HG03139 (cell line): Measurements from ENCODE around the gene ZNF574.

Experiments used
- ATAC-seq: cut with Tn5 transposase; IDR thresholded peaks from one replicate; pipeline ENCODE4 v1.9.1; 2021; ENCODE audit not compliant: unreplicated experiment

Gene ZNF574

DNA sequence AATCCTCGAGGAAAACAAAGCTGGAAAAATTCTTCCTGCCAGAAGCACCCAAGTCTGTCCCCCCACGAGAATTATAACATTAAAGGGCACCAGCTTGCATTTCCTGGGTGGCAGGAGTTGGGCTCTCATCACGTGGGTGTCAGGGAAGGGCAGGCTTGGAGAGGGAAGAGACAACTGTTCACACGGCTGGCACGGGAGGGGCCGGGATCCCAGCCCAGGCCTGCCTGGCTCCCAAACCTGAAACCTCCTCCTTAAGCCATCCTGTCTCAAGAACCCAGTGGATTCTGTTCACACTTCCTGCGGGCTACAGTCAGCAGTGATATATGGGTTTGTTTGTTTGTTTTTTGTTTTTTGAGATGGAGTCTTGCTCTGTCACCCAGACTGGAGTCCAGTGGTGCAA, 18.1 kb upstream of the ZNF574 start:
- no peak for ATAC-seq

DNA sequence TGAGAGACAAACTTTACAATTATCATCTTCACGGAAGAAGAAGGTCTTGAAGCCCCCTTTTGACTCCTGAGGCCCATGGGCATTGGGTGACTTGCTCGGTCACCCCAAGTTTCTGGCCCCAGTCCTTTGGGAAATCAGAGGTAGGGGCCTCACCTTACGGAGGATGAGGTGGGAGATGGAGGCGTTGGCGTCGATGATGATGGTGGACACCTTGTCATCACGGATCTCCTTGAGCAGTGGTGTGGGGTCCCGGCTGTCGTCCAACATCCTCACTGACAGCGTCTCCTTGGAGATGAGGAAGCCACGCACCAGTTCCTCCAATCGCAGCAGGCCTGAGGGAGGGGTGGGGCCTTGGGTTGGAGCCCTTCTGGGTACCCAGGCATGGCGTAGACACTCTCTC, 16.8 kb upstream of the ZNF574 start:
- ATAC-seq, result no peak

DNA sequence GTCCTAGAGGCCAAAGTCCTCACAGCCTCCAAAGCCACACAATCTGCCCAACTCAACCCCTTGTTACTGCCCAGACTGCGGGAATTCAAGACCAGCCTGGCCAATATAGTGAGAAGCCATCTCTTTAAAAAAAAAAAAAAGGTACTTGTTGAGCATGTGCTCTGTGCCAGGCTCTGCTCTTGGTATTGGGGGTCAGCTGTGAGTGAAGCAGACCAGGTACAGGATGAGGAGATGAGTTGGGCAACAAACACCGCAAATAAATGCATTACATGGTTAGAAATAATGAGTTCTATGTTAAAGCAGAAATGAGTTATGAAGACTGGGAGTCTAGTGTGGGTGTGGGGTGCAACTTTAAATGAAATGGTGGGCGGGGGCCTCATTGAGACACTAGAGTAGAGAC, 15.8 kb upstream of the ZNF574 start:
- no peak for ATAC-seq

DNA sequence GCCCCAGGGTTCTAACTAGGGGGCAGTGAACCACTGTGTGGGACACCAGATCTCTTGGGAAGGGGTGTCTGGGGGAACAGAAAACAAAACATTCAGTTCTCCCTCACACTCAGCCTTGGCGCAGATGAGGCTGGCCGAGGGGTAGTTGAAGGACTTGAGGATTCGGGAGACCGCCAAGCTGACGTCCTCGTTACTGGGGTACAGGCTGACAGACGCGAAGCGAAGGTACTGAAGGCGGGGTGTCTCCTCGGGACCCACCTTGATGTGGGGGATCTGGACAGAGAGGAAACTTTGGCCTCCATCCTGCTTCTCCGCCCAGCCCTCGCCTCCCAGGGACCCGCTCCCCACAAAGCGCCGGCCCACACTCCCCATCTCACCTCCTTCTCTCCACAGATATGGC, 13.6 kb upstream of the ZNF574 start:
- ATAC-seq, result no peak

DNA sequence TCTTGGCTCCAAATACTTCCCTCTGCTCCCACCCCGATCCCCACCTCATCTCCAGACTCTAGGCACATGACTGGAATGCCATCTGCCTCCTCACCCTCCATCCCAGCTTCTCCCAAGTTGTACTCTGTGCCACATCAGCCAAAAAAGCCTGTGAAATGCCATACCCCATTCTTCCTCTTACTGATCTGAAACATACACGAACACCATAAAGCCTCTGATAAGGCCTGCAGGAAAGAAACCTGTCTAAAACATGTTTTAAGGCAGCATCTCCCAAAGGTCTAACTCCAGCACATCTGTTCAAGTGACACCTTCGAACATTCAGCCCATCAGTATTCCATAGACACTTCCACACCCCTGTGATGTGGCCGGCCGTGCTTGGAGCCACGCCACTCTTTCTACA, 11.5 kb upstream of the ZNF574 start:
- ATAC-seq, result no peak

DNA sequence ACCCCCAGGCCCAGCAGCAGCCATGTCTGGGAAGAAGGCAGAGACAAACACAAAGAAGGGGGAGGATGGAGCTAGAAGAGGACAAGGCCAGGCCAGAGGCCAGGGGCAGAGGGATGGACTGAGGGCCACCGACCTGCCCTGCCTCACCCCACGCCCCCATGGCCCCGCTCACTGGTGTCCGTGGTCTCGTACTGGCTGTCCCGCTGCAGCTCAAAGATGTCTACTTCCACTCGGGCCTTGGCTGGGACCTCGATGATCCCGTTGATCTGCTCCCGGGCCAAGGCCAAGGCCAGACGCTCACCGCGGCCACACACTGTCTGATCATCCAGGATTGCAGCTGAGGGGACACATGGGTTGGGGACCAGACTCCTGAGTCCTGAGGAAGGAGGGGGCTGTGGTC, 10.9 kb upstream of the ZNF574 start:
- ATAC-seq, result no peak

DNA sequence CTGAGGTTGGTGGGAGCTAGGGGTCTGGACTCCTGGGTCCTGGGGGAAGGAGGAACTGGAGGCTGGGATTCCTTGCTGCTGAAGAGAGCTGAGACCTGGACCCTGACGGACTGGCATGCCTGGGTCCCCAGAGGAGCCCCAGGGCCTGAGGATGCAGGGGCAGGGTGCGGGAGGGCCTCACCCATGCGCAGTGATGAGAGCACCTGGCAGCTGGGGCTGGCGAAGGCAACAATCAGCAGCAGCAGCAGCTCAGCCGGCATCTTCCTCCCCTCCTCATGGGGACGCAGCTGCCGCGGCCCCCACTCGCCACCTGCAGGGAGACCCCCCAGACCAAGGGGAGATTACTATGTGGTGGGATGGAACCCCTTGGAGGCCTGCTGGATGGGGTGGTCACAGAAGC, 10.5 kb upstream of the ZNF574 start:
- no peak for ATAC-seq

DNA sequence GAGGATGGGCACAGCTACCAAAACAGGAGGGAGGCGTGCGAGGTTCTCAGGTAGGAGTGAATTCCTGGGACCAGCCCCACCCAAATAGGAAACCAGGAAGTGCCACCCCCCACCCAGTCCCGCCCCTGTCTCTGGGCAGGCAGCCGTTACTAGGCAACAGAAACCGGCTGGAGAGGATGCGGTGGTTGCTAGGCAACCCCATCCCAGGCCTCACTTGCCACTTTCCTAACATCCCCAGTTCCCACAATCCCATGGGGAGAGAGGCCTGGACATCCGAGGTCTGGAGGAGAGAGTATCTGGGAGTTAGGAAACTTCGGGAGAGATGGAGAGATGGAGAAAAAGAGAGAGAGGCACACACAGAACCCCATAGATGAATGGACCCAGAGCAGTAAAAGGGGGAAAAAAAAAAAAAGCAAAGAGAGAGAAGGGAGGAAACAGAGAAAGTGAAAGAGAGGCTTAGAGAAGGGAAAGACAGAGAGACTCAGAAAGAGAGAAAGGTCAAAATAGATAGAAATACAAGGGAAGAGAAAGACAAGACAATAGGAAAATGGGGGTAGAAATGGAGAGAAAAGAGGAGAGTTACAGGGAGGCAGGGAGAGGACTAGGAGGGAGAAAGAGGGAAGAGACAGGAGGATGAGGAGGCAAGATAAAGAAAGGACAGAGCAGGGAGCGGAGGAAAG, 9.8 kb upstream of the ZNF574 start:
- ATAC-seq, result no peak

DNA sequence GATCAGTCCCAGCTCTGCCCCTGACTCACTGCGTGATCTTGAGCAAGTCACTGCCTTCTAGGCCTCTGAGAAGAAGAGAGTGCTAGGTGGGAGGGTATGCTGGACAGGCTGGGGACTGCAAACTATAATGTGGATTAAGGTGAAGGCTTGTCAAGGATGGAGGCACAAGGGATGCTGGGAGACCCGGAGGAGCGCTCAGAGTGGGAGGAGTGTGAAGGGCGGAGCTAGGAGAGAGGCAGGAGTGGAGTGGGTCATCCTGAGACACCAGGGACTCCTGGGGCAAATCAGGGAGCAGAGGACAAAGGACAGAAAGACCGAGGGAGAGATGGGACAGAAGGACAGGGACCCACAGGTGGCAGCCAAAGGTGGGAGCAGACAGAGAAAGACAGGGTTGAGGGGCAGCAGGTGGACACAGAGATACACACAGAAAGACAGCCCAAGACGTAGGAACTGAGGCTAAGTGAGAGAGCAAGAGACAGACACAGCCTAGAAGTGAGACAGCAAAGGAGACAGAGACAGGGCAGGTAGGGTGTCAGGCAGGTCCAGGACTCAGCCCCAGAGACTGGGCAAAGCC, 8.6 kb upstream of the ZNF574 start:
- no peak for ATAC-seq

DNA sequence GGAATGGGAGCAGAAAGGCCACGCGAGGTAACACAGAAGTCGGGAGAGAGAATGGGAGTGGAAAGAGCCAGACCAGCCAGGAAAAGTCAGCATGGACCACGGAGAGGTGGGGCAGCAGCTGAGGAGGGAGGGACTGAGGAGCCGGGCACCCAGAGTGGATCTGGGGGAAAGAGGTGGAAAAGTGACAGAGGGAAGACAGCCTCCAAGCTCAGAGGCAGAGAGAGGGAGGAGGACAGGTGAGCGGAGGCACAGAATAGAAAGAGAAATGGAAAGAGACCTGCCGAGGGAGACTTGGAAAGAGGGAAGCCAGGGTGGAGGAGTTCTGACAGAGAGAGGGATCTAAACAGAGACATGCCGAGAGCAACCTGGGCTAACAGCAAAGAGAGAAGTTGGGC, 7.6 kb upstream of the ZNF574 start:
- ATAC-seq, result no peak

DNA sequence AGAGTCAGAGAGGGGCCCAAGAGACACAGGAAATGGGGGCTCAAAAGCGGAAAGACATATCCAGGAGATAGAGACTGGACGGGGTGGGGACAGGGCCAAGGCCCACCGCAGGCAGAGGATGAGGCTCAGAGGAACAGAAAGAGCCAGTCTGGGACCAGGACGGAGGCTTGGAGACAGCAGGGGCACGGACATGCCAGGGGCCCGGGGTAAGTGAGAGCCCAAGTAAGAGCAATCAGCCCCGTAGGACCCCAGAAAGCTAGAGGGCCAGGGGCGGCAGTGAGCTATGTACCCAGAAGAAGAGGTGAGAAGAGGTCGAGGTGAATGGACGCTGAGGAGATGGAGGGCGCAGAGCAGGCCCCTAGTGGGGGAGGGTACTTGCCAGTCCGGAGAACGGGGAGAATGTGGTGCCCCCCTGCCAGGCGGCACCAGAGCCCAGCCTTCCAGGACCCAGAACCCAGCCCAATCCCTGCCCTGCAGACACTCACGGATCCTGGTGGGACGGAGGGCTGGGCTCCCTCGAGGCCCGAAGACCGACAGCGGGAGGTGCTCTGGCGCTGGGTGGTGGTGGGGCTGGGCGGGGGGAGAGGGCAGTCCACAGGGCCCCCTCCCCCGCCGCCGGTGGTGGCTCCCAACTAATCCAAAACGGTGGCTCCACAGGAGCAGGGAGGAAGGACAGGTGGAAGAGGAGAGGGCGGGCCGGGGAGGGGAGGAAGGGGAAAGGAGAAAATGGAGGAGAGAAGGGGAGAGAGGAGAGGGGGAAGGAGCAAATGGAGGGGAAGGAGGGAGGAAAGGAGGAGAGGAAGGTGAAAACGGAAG, 7.0 kb upstream of the ZNF574 start:
- ATAC-seq, result no peak

DNA sequence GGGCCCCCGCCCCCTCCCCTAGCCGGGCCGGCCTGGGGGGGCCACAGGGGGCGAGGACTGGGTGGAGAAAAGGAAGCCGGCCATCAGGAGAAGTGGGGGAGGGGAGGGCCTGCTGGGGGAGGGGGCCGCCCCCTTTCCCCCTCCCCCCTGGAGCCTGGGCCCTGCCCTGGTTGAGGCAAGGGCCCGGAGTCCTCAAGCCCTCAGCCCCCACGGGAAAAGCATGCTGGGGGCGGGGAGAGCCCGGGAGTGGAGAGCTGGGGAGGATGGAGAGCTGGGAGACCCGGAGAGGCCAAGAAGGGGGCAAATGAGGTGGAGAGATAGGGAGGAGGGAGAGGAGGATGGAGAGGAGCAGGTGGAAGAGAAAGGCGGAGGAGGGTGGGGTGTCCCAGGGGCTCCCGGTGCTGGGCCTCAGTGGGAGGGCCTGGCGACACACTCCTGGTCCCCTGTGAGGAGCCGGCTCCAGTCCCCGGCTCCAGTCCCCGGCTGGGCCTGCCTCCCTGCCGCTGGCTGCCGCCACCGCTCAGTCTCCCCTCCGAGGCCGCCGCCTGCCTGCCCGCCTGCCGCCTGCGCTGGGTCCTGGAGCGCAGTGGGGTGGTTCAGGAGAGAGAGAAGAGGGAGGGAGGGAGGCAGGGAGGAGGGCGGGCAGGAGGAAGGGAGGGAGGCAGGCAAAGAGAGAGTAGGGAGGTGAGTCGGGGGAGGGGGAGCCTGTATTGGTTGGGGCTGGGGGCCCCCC, 6.2 kb upstream of the ZNF574 start, which contains the start of gene GRIK5:
GRIK5 (minus strand) TSS at position 588 of the 733 bp plus-strand sequence. CDS start 4,436 bp downstream, outside the sequence.
- no peak for ATAC-seq

DNA sequence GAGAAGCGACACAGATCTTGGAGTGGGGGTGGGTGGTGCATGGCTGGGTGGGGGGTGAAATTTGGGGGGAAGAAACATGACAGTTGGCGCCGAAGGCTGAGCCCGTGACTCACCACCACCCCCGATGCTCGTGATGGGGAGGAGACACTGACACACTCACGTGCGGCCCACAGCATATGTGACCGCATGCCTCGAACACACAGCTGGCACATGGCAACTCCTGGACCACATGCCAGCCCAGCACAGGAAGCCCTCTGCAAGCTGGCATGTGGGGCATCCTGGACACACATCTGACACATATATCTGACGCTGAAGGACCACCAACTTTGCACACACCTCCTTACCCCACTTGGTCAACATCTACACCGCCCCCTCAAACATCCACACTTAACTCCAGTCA, 4.7 kb upstream of the ZNF574 start:
- ATAC-seq, result no peak

DNA sequence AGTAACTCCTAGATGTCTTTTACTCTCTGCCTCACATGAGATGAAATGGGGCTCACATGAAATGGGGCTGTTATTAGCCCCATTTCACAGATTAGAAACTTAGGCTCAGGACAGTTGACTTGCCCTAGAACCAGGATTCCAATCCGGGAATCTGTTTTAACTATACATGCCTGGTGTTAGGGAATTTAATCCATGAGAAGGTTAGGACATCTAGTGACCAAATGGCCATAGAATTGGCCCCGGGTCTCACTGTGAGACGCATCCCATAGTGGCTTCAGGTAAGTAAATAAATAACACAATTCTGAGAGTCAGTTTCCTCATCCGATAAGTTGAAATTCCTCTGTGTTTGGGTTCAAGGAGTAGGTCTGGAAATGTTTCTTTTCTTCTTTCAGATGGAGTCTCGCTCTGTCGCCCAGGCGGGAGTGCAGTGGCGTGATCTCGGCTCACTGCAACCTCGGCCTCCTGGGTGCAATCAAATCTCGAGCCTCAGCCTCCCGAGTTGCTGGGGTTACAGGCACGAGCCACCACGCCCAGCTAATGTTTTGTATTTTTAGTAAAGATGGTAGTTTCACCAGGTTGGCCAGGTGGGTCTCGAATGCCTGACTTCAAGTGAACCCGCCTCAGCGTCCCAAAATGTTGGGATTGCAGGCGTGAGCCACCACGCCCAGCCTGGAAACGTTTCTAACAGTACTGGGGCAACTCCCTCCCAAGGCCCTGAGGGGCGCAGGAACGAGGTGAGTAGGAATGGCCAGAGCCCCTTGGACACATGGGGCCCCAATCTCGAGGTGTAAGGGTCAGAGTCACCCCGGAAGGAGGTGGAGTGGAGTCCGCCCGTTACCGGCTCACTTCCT, 1.2 kb upstream of the ZNF574 start:
- ATAC-seq, result no peak

DNA sequence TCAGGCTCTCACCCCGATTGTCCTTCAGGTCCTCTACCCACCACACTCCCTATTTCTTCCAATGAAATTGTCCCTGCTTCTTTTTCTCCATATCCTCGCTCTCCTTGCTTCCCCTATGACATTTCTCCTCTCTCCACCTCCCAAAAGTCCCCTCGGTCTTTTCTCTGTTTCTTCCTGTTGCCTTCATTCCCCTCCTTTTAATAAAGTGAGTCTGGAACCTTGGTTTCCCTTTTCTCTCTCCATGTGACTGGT, 676 bp upstream of the ZNF574 start:
- ATAC-seq, result no peak

DNA sequence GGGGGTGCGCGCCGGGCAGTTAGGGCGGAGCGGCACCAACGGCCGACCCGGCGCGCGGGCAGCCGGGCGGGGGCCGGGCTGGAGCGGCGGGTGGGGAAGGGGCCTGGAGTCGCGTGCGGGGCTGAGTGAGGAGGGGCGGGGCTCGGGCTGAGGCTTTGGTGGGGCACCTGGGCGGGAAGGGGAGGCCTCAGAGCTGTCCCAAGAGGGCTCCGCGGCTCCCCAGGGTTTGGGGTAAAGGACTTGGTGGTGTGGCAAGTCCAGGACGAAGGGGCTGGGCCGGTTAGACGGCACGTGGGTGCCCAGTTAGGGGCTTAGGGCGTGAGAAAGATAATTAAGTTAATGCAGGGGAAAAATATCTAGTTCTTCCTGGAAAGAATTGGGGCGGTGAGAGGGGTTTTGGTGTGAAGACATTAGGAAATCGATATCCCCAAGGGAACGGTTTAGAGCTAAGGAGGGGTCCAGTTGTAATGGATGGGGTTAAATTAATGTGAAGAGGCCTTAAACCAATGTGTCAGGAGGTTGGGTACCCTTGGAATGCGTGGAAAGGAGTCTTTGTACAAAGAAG, 496 bp downstream of the ZNF574 start:
- no peak for ATAC-seq

DNA sequence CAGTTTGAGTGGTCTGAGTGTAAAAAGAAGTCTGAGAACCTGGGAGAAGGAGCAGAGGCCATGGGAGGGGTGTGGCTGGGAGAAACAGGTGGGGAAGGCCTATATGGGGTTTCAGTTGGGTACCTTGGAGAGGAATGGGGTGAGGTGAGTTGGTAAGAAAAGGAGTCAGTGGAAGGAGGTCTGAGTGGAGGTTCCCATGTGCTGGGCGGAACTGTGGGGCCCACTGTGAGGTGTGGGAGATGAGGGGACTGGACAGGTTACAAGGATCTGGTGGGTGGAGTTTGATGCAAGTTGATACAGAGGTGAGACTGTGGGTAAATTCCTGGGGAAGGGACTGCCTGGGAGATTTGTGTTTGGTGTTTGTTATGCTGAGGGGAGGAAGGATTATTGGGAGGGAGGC, 2.1 kb downstream of the ZNF574 start:
- ATAC-seq, result no peak

DNA sequence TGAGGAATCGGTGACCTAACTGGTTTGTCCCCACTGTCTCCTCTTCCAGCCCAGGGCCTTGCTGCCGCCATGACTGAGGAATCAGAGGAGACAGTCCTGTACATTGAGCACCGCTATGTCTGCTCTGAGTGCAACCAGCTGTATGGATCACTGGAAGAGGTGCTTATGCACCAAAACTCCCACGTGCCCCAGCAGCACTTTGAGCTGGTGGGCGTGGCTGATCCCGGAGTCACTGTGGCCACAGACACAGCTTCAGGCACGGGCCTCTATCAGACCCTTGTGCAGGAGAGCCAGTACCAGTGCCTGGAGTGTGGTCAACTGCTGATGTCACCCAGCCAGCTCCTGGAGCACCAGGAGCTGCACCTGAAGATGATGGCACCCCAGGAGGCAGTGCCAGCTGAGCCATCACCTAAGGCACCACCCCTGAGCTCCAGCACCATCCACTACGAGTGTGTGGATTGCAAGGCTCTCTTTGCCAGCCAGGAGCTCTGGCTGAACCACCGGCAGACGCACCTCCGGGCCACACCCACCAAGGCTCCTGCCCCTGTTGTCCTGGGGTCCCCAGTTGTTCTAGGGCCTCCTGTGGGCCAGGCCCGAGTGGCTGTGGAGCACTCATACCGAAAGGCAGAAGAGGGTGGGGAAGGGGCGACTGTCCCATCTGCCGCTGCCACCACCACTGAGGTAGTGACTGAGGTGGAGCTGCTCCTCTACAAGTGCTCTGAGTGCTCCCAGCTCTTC, 2.7 kb downstream of the ZNF574 start:
- ATAC-seq, result no peak

DNA sequence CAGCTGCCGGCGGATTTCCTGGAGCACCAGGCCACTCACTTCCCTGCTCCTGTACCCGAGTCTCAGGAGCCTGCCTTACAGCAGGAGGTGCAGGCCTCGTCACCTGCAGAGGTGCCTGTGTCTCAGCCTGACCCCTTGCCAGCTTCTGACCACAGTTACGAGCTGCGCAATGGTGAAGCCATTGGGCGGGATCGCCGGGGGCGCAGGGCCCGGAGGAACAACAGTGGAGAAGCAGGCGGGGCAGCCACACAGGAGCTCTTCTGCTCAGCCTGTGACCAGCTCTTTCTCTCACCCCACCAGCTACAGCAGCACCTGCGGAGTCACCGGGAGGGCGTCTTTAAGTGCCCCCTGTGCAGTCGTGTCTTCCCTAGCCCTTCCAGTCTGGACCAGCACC, 3.3 kb downstream of the ZNF574 start:
- ATAC-seq, result no peak
